GM21367 (cell line): Measurements from ENCODE around the gene CARMIL1.

Experiments
- ATAC-seq: cut with Tn5 transposase; IDR thresholded peaks from one replicate; pipeline ENCODE4 v1.9.1; 2021; ENCODE audit not compliant: unreplicated experiment

CARMIL1 gene

DNA sequence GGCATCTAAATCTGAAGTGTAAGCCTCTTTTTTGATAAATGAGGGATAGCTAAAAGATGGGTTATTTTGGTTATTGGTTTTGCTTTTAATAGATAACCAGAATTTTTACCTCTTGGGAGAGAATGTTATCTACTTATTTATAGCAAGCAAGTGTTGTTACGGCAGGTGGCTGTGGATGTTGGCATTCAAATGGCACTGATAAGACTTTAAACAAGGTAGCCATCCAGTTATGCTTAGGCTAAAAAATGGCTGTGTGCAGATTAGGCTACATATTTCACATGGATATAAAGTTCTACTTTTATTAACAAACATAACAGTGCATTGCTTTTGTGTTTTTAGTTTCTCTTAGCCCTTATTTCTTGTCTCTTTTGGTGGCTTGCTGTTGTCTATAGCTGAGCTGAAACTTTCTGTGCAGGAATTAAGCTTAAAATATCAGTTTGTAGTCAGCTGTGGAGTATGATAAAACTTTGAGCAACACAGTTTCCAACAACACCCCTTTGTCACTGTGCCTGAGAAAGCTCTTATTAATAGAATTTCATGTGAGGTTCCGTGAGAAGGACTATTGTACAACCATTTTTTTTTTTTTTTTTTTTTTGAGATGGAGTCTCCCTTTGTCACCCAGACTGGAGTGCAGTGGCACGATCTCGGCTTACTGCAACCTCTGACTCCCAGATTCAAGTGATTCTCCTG lies 28.8 kb downstream of the CARMIL1 start:
- no peak for ATAC-seq

DNA sequence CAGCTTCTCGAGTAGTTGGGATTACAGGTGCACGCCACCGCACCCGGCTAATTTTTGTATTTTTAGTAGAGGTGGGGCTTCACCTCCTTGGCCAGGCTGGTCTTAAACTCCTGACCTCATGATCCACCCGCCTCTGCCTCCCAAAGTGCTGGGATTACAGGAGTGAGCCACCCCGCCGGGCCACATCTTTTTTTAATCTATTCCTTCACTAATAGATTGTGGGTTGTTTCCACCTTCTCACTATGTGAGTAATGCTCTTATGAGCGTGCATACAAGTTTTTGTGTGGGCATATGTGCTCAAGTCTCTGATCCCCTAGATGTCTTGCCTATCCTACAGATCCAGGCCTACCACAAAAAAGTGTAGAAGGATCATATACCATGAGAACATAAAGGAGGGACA lies 30.7 kb downstream of the CARMIL1 start:
- ATAC-seq = no peak

DNA sequence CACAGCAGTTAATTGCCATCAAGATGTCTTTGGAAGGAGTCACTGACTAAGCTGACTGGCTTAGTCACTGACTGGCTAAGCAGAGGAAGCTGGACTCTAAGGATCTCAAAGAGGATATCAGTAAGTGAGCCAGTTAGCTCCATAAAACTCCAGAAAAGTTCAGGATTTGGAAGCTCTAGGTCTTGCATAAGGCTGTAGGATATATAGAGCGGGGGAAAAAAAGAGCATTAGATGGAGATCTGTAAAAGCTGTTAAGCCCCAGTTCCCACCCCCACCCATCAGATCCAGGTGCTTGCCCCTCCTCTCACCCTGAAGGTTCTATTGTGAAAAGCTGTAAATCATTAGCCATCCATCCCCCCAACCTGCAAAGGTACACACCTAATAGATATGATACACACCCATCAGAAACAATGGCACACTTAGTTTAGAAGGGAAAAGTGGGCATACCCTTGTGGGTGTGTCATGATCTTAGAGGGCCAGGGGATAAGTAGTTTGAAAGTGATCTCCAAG lies 32.2 kb downstream of the CARMIL1 start:
- ATAC-seq = no peak

DNA sequence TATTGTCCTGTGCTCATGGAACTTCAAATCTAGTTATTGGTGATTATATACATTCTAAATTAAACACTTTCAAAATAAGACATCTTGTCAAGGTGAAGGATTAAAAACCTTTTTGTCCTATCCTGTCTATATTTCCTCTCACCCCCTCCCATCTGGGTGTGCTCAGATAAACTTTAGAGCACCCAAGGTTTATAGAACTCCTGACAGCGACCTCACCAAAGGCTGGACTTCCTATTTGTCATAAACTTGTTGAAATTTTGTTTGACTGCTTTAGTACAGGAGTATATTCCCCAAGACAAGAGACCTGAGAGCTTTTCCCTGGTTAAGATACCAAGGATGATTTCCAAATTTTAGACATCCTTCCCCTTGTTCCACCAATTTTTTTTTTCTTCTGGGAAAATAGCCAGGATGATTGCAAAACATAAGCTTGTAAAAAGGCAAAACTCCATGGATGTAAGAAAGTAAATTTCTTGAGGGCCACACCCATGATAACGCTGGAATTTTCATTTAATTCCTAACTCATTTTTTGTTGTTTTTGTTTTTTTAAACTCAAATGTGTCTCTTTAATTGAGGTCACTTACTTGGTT lies 33.0 kb downstream of the CARMIL1 start:
- no peak for ATAC-seq

DNA sequence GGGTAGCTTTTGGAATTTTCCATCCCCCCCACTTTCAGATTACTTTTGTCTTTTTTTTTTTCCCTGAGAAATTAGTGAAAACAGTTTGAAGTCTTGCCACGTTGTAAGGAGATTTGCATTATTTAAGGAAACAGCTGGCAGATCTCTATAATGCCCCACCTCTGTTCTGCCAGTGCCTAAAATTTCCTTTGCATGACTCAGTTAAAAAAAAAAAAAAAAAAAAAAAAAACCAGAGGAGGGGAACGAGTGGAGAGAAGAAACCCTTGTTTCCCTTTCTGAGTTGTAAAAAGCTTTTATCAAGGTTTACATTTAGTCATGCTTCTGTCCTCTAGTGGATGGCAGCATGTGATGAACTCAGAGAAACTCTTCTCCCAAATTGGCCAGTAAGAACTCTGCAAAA lies 33.5 kb downstream of the CARMIL1 start:
- no peak for ATAC-seq

DNA sequence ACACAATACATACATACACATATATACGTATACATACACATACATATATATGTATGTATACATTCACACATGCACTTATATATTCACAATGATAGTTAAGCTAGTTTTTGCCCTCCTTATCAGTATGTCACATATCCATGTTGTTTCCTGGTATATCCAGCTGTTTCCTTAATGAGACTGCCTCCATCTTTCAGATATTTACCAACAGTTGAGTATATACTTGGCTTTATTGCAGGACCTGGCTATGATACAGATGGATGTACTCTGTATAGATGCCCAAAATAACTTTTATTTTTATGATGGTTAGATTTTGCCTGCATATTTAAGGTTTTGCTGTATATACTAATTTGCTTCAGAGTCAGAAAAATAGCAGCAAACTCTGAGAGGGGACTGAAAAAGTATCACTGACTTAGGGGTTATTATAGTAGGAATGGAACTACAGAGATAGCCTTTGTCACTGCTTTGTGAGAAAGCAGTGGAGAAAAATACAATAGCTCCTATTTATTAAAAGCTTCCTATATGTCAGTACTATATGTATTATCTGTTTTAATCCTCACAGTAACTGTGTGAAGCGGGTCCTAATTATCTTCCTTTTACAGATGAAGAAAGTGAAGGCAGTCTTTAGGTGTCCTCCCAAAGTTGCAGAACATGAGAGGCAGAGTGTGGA lies 35.5 kb downstream of the CARMIL1 start:
- ATAC-seq = no peak

DNA sequence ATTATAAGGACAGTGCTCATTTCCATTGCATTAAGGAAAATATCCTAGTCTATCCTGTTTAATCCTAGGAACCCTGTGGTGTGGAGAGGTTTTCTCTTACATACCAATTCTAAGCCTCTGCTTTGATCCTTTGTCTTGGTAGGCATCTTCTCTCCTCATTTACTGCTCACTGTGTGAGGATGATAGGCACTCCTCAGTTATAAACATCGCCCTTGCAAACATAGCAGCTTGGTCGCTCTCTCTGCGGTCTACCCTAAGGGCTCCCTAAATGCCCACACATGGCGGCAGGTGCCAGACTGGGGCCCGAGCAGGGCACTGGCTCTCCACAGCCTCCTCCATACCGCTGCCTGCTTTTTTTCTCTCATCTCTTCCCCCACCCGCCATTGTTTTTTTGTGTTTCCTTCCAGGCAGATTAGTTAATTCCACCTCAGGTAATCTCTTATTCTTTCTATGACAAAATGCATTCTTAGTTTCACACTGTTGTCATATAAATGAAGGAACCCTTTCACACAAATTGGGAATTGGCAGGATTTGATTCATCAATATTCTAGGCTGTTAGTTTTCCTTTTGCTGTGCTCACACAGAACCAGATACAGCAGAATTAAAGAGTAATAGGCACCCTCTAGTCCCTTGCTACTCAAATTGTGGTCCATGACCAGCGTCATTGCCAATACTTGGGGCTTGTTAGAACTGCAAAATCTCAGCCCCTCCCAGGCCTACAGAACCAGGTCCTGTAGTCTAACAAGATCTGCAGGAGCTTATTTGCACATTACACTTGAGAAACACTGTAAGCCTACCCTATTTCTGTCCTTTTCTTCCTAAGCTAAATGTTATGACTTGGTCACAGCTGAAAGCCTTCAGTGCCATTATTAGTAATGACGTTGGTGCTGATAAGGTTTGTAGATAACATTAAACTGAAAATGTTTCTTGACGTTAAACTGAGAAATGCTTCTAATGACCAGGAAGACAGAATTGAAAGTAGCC lies 36.3 kb downstream of the CARMIL1 start:
- ATAC-seq = no peak

DNA sequence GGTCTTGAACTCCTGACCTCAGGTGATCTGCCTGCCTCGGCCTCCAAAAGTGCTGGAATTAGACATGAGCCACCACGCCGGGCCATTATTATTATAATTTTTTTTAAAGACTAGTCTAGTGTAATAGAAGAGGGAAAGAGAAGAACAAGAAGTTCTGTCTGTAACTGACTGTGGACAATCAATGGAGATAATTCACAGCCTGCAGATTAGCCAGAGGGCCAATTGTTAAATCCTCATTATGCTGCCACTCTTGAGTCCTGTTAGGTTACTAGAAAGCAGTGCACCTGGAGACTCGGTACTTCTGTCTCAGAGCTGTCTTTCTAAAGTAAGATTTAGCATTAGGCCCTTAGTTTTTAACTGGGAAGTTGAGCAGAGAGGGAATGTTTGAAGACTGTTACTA lies 37.5 kb downstream of the CARMIL1 start:
- ATAC-seq = no peak

DNA sequence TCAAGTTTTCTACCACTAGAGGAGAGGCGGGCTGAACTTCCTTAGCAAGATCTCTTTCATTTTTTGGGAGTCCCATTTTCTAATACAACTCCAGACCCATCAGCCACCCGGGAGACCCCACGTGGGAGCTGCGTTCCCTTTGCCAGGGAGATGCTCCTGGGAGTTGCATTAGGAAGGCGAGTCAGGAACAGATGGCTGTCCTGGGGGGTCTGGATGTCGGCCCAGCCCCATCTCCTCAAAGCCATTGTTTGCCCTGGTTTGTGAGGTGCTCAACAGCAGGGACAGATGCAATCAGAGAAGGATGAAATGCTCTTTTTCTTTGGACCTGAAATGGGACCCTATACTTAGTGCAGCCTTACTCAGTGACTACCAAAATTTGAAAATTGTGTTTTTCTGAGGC lies 39.4 kb downstream of the CARMIL1 start:
- no peak for ATAC-seq

DNA sequence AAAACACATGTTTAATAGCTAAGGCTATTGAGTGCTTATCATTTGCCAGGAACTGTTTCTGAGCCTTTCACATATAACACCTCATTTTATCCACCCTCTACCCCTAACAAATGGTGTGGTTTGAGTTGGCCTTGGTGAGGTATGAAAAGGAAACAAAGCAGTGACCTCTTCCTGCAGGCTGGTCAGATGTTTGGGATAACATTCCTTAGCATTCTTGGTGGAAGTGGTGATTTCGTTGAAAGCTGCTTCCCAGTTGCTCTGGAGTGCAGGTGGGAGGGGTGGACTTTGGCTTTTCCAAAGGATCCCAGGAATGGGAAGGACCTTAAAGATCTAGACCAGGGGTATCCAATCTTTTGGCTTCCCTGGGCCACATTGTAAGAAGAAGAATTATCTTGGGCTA lies 41.3 kb downstream of the CARMIL1 start:
- no peak for ATAC-seq

DNA sequence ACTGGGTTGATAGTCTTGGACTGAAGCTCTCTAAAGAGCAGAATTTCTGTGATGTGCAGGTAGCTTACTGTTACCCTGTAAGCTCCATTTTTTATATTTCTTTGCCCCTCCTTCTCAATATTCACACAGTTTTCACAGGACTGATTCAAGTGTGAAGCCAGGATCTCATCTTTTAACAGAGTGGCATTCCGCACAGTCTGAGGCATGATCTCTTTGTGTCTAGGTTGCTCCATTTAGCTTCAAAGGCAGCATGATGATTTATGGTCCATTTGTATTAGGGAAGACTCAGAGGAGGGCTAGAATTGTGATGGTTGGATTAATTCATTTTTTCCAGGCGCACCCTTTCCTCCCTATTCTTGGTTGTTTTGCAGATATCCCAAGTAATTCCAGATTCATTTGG lies 43.5 kb downstream of the CARMIL1 start:
- no peak for ATAC-seq

DNA sequence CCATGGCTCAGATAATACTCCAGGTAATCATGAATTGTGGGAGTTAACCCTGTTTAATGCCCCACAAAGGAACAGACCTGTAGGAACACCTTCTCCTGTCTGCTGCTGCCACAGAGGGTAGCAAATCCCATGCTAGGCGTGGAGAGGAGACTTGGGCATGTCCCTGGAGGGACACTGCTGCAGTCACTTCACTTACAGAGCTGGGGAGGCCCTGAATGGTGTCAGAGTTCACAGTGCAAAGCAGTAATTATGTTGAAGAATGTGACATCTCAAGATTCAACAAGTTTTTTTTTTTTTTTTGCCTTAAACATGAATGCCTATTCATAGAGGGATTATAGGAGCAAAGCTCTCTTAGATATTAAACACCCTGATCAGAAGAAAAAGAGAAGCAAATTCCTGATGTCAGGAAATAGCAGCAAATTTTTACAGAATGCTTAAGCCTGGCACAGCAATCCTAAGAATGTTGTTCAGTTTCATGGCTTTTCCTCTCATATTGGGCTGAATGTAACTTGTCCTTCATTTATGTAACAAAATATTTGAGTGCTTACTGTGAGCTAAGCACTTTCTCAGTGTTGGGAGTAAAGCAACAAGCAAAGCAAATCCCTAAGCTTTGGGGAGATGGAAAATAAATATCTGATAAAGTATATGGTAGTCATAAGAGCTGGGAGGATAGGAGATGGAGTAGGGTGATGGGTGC lies 45.0 kb downstream of the CARMIL1 start:
- no peak for ATAC-seq

DNA sequence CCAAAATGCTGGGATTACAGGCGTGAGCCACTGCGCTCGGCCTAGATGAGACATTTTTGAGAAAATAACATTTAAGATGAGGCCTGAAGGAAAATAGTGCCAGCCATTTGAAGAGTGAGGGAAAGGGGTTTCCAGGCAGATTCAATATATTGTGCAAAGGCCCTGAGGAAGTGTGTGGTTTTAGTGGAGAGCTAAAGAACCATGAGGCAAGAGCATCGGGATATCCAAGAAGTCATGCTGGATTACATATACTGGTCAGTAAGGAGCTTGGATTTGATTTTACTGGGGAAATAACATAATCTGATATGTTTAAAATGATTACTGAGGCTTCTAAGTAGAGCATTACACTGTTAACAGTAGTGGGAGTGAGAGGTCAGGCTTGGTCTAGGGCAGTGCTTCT lies 47.0 kb downstream of the CARMIL1 start:
- no peak for ATAC-seq

DNA sequence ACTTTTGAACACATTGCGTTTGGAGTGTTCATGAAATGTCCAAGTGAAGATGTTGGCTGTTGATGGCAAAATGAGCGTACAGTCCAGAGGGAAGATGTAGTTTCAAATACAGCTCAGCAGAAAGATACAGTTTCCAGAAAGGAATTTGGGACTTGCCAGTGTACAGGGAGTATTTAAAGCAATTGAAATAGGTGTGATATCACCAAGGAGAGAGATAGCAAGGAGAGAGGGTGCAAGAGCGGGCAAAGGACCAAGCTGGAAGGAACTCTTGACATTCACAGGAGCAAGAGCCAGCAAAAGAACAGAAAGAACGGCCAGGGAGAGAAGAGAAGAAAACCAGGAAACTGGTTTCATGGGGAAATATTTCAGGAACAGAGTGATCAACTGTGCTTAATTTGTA lies 47.8 kb downstream of the CARMIL1 start:
- ATAC-seq = no peak

DNA sequence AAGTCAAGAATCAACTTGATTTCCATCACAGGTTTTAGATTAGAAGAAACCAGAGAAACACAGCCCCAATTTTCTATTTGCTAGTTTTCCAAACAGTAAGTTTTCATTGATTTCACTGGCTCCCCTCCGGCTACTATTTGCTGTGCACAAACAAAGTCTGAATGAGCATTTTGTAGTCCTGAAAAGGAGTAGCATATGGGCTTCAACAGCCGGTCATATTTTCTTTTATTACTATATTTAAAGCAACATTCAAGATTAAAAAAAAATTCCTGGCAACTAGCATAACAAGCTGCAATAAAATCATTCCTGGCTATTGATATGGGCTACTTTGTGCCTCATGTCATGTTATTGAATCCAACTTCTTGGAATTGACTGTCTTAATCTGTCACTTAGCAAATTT lies 48.3 kb downstream of the CARMIL1 start:
- no peak for ATAC-seq

DNA sequence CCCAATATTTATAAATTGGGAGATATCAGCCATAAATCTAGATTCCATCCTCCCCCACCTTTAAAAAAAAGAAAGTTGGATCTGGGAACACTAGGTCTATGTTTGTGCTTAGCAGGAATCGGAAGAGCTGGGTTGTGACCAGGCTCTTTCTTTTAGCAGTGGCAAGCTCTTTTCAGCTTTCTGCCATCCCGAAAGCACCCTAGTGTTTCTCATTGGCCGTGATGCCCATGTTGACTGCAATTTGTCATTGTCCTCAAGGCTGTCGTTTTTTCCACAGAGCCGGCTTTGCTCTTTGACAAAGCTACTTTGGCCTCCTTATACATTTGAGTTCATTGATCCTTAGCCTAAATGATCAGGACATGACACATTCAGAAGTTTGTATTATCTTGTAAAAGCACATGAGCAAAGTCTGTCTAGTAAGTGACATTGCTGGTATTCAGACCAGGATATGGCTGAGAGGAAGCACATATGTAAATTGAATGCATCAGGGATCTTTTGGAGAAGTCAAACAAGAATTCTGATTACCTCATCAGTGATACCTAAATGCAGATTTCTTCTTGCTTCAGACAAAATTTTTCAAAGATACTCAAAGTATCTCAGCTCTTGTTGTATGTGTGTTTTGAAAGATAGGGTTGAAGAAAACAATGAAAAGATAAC lies 50.1 kb downstream of the CARMIL1 start:
- ATAC-seq = no peak

DNA sequence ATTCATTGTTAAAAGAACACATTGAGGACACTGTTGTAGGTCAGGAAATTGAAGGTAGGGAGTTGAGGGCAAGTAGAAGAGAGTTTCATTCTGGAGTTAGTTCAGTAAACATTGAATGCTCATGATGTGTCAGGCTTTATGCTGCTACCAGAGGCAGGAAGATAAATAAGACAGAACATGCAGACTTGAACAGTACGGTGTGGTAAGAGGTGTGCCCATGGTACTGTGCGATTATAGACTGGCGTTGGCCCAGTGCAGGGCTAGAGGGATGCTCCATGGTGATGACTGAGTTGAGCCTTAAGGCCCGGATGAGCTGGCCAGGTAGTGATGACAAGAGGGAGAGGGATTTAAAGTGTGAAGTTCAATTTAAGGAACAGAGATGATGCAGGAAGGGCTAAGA lies 50.8 kb downstream of the CARMIL1 start:
- no peak for ATAC-seq

DNA sequence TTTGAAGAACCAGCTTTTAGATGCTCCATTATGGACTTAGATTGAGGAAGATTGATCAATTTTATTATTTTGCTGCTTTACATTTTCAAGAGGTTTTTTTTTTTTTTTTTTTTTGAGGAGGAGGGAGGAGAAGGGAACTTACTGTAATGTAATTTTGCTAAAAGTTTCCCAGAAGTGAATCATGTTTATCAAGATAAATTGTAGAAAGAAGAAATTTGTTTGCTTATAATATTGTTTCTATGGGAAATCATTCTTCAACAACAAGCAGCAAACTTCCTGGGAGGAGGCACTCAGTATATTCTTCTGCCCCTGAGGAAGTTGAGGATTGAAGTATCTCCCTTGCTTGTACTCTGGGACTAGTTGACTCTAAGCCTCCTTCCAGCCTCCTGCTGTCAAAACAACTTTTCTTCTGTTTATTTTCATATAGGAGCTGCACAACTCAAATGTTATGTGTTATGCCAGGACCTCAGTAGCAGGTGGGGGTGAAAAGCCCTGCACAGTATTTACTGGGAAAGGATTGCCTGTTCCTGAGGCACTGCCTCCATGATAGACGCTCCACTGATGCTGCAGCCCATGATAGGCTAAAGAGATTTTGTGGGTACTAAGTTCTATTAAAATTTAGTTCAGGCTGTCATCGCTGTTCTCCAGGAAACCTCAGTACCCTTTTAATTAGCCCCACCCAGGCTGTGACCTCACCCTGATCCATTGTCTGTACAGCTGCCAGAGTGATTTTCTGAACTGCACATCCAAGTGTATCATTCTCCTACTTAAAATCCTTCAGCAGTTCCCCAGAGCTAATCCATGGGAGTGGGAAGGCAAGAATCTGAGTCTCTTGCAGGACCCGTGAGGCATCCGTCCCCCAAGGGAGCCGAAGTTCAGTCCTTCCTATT lies 51.9 kb downstream of the CARMIL1 start:
- no peak for ATAC-seq

DNA sequence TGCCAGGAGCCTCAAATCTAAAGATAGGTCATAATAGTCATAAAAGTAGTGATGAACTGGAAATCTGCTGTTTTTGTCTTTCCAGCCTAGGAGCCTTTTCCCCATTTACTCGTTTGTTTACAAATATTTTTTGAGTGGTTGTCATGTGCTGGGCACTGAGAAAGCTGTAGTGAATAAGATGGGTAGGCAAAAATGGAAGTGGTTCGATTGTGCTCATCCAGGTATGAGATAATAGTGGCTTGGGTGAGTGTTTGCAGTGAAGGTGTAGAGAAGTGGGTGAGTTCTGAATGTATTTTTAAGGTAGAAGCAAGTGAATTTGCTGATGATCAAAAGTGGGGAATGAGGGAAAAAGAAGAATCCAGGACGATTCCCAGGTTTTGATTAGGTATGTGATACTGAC lies 53.0 kb downstream of the CARMIL1 start:
- ATAC-seq = no peak
